ENCODE measurements around the gene CDKN2AIPNL. TPM values are rescaled to one million over a fixed set of nuclear protein-coding genes. Genes with fewer than 3 reads are reported as not detected.

Gene CDKN2AIPNL
- polyA plus RNA-seq, 1 of the 3 experiments (the other 2 are of a cell fraction): 23.3 TPM

DNA sequence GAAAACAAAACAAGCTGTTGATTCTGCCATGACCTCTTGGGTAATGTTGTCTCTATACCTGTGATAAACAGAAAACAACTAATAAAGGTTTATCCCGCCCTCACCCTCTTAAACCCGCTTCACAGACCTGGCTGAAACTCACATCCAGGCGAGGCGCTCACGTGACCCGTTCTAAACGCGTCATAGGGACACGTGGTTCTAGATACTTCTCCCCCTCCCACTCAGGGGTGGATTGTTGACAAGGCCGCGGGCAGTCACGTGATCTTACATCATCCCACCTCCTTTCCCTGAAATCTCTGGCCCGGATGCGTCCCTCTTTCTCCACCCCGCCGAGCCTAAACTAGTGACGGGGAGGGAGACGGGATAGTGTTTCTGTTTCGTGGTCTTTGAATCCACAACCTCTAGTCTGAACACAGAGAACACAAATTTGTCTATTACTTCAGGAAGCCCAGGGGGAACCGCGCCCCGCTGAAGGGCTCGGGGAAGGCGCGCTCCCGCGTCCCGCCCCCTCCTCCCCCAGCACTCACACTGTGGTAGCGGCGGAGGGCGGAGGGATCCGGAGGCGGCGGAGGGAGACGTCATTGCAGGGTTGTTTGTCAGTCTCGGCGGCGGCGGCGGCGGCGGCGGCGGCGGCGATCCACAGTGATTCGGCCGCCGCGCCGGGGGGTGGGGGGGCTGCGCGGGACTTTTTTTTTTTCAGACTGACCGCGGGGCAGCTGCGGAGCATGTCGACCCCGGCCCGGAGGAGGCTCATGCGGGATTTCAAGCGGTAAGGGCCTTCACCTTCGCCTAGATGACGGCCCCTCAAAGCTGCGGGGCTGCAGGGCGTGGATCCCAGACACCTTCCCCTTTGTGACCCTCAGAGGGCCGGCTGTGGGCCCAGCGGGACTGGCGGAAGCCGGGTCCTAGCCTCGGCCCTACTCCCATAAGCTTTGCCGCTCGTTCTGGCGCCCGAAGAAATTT lies 40.5 kb downstream of the CDKN2AIPNL start, which contains the start of gene UBE2B:
TSS of gene UBE2B (plus strand) at position 699 of the 963 bp plus-strand sequence. CDS start at position 726, 27 bp downstream.
- WGBS (ENCODE audit: low lambda C conversion rate): 3% methylated on average over 28 of the region's 74 CpGs
- H3K9me3 ChIP-seq: no peaks in the 10 kb centered on the region
- CTCF ChIA-PET: interaction anchor here (0.8 to 2.0 kb wide), 8 partner anchors 10 to 534 kb away, joined by 3 to 12 read pairs (median 4); partner anchors contain the start of genes JADE2 and PCBD2
- TF ChIP-seq, protein P1, sequence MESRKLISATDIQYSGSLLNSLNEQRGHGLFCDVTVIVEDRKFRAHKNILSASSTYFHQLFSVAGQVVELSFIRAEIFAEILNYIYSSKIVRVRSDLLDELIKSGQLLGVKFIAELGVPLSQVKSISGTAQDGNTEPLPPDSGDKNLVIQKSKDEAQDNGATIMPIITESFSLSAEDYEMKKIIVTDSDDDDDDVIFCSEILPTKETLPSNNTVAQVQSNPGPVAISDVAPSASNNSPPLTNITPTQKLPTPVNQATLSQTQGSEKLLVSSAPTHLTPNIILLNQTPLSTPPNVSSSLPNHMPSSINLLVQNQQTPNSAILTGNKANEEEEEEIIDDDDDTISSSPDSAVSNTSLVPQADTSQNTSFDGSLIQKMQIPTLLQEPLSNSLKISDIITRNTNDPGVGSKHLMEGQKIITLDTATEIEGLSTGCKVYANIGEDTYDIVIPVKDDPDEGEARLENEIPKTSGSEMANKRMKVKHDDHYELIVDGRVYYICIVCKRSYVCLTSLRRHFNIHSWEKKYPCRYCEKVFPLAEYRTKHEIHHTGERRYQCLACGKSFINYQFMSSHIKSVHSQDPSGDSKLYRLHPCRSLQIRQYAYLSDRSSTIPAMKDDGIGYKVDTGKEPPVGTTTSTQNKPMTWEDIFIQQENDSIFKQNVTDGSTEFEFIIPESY (IDR thresholded peaks at IDR 0.05; ENCODE audit: borderline replicate concordance, low read depth): no peak
- peak; percentile 82; the same call in 1 of the 2 replicates for TF ChIP-seq TAF1 (IDR thresholded peaks at IDR 0.05; ENCODE audit: borderline replicate concordance, low read depth, low read length)
- TF ChIP-seq GATA2 (CRISPR knock-in tag; IDR thresholded peaks at IDR 0.05): no peak
- TF ChIP-seq POLR2AphosphoS5 (IDR thresholded peaks at IDR 0.05; ENCODE audit: low read depth, low read length): peak; percentile 70
- TF ChIP-seq TEAD4 (IDR thresholded peaks at IDR 0.05; ENCODE audit: borderline replicate concordance, insufficient read depth): no peak
- no peak for TF ChIP-seq RXRA (IDR thresholded peaks at IDR 0.05; ENCODE audit: borderline replicate concordance, low read depth)
- TF ChIP-seq MXI1 (IDR thresholded peaks at IDR 0.05; ENCODE audit: low read depth, low read length): peak; percentile 79
- no peak for TF ChIP-seq IRF3 (IDR thresholded peaks at IDR 0.05; ENCODE audit: low read depth, low read length)
- TF ChIP-seq, protein P2, sequence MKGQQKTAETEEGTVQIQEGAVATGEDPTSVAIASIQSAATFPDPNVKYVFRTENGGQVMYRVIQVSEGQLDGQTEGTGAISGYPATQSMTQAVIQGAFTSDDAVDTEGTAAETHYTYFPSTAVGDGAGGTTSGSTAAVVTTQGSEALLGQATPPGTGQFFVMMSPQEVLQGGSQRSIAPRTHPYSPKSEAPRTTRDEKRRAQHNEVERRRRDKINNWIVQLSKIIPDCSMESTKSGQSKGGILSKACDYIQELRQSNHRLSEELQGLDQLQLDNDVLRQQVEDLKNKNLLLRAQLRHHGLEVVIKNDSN (IDR thresholded peaks at IDR 0.05; ENCODE audit: borderline replicate concordance, low read depth): peak; percentile 99
- peak; percentile 99 for TF ChIP-seq MAX (IDR thresholded peaks at IDR 0.05; ENCODE audit: low read depth)
- peak; percentile 49; the same call in 1 of the 2 replicates for TF ChIP-seq RCOR1 (IDR thresholded peaks at IDR 0.05; ENCODE audit: low read length)
- no peak for TF ChIP-seq RAD21 (IDR thresholded peaks at IDR 0.05; ENCODE audit: low read length)
- TF ChIP-seq NRF1 (IDR thresholded peaks at IDR 0.05; ENCODE audit: low read depth, low read length): no peak
- TF ChIP-seq, protein P3, sequence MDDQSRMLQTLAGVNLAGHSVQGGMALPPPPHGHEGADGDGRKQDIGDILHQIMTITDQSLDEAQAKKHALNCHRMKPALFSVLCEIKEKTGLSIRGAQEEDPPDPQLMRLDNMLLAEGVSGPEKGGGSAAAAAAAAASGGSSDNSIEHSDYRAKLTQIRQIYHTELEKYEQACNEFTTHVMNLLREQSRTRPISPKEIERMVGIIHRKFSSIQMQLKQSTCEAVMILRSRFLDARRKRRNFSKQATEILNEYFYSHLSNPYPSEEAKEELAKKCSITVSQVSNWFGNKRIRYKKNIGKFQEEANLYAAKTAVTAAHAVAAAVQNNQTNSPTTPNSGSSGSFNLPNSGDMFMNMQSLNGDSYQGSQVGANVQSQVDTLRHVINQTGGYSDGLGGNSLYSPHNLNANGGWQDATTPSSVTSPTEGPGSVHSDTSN (IDR thresholded peaks at IDR 0.05): peak; percentile 92
- peak; percentile 67 for TF ChIP-seq NFIC (IDR thresholded peaks at IDR 0.05; ENCODE audit: borderline replicate concordance)
- peak; percentile 60; the same call in 1 of the 2 replicates for TF ChIP-seq SIN3A (IDR thresholded peaks at IDR 0.05; ENCODE audit: borderline replicate concordance, low read depth, low read length)
- TF ChIP-seq EP300 (IDR thresholded peaks at IDR 0.05; ENCODE audit: borderline replicate concordance in 1 of 2, low read depth in 1 of 2, low read length in 1 of 2): peak in 1 of 2 experiments; percentile 94; a peak in 2 of 4 replicates
- TF ChIP-seq CTCF (IDR thresholded peaks at IDR 0.05): no peak
- TF ChIP-seq EZH2phosphoT487 (IDR thresholded peaks at IDR 0.05; ENCODE audit: borderline replicate concordance, low read depth): no peak
- TF ChIP-seq GABPA (IDR thresholded peaks at IDR 0.05; ENCODE audit: low read depth): peak; percentile 52
- no peak; the same call in 1 of the 2 replicates for TF ChIP-seq ELF1 (IDR thresholded peaks at IDR 0.05)
- TF ChIP-seq, protein P4, sequence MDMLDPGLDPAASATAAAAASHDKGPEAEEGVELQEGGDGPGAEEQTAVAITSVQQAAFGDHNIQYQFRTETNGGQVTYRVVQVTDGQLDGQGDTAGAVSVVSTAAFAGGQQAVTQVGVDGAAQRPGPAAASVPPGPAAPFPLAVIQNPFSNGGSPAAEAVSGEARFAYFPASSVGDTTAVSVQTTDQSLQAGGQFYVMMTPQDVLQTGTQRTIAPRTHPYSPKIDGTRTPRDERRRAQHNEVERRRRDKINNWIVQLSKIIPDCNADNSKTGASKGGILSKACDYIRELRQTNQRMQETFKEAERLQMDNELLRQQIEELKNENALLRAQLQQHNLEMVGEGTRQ (IDR thresholded peaks at IDR 0.05; ENCODE audit: borderline replicate concordance, low read depth, low read length): peak; percentile 99
- TF ChIP-seq JUND (IDR thresholded peaks at IDR 0.05): peak; percentile 54; the same call in 1 of the 2 replicates

More for the DNA sequence above, 40.5 kb downstream of the CDKN2AIPNL start, which contains the start of gene UBE2B:
- Histone ChIP-seq H3K9ac (peak within 1 kb of the TSS; percentile 99), H3F3A (replicated peaks; ENCODE audit: insufficient read depth) (peaks cover 5% of the 10 kb centered on the region), H3K4me2 (peak within 1 kb of the TSS; percentile 77), H2AFZ (ENCODE audit: low read depth) (peak within 1 kb of the TSS; percentile 96), H3K27me3 (ENCODE audit: insufficient read depth) (no peaks in the 10 kb centered on the region), H3K4me3 (ENCODE audit: low read depth in 2 of 2, low read length in 1 of 2) (peak within 1 kb of the TSS; percentile 93 to 95), H3K4me1 (ENCODE audit: control insufficient read depth in 1 of 2, insufficient read depth in 2 of 2, low read depth in 1 of 2, low read length in 1 of 2) (peaks cover 0 to 13% of the 10 kb centered on the region in 2 experiments; a peak in 3 of 4 replicates), H3K9me2 (no peaks in the 10 kb centered on the region), H4K20me1 (ENCODE audit: insufficient read depth) (peaks cover 40% of the 10 kb centered on the region), H3K79me2 (ENCODE audit: insufficient read depth) (peaks cover 63% of the 10 kb centered on the region), H3K36me3 (replicated peaks in 1 of 2; ENCODE audit: control insufficient read depth in 1 of 2, insufficient read depth in 2 of 2, low read length in 1 of 2) (peaks cover 9 to 17% of the 10 kb centered on the region in 2 experiments), H3K27ac (ENCODE audit: low read depth in 2 of 2, low read length in 1 of 2) (peak within 1 kb of the TSS; percentile 98)
- peak; percentile 94 for DNase-seq
- POLR2A ChIA-PET: interaction anchor here (0.6 to 1.9 kb wide), 7 partner anchors 11 to 482 kb away, joined by 3 to 15 read pairs (median 4); partner anchors contain the start of genes CAMLG, CDKN2AIPNL and JADE2

Measured in SK-N-SH (cell line).